ENCODE measurements around the gene SNAP47.
"Not testable (repeated sequence)": the region's sequence is repeated elsewhere in the genome, so short reads cannot be mapped to it uniquely, and the experiment has no call there.

DNA sequence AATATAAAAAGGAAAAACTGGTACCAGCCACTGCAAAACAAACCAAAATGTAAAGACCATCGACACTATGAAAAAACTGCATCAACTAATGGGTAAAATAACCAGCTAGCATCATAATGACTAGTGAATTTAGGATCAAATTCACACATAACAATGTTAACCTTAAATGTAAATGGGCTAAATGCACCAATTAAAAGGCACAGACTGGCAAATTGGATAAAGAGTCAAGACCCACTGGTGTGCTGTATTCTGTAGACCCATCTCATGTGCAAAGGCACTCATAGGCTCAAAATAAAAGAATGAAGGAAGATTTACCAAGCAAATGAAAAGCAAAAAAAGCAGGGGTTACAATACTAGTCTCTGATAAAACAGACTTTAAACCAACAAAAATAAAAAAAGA is 33.6 kb upstream of the SNAP47 start:
- not testable (repeated sequence) for TF ChIP-seq EP300 (IDR thresholded peaks at IDR 0.05); RAD21 (conservative IDR thresholded peaks at IDR 0.05 in 1 of 2, IDR thresholded peaks at IDR 0.05 in 1 of 2); PHF8 (IDR thresholded peaks at IDR 0.05; ENCODE audit: borderline replicate concordance, low read depth)
- TF ChIP-seq, protein P1, sequence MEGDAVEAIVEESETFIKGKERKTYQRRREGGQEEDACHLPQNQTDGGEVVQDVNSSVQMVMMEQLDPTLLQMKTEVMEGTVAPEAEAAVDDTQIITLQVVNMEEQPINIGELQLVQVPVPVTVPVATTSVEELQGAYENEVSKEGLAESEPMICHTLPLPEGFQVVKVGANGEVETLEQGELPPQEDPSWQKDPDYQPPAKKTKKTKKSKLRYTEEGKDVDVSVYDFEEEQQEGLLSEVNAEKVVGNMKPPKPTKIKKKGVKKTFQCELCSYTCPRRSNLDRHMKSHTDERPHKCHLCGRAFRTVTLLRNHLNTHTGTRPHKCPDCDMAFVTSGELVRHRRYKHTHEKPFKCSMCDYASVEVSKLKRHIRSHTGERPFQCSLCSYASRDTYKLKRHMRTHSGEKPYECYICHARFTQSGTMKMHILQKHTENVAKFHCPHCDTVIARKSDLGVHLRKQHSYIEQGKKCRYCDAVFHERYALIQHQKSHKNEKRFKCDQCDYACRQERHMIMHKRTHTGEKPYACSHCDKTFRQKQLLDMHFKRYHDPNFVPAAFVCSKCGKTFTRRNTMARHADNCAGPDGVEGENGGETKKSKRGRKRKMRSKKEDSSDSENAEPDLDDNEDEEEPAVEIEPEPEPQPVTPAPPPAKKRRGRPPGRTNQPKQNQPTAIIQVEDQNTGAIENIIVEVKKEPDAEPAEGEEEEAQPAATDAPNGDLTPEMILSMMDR (IDR thresholded peaks at IDR 0.05): not testable (repeated sequence)
- TF ChIP-seq, protein P2, sequence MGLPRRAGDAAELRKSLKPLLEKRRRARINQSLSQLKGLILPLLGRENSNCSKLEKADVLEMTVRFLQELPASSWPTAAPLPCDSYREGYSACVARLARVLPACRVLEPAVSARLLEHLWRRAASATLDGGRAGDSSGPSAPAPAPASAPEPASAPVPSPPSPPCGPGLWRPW (IDR thresholded peaks at IDR 0.05): not testable (repeated sequence)
